Right ventricle myocardium inferior (tissue), 1 donor: Measurements from ENCODE around the gene ENGASE. TPM values are rescaled to one million over a fixed set of nuclear protein-coding genes. Genes with fewer than 3 reads are reported as not detected.
"Not testable (repeated sequence)": the region's sequence is repeated elsewhere in the genome, so short reads cannot be mapped to it uniquely, and the experiment has no call there.

Source experiments
- ATAC-seq: fragments of 200-7000 bp; cut with Tn5 transposase; one replicate; pipeline ENCODE4 v1.9.1; 2020; ENCODE audit warnings: mild to moderate bottlenecking, moderate library complexity
- DNase-seq: peaks from one replicate; pipeline ENCODE4 v3.0.0; 2021; ENCODE audit errors: missing footprints
- intact Hi-C: fragments of 100-400 bp; cut with DNase I; formaldehyde crosslinking; loops from one replicate; pipeline ENCODE4 v1.11.0; 2022
- long read RNA-seq: library from polyadenylated mRNA; unstranded; transcript quantifications from one replicate; pipeline ENCODE4 v2.0.0, GENCODE V29; 2021
- total RNA-seq: library from RNA; stranded (reverse); fragmentation: NEBNext Ultra II Directional; extraction: Animal tissue kit (Norgen Biotek cat#: 25700); gene quantifications from one replicate; pipeline ENCODE4 v1.2.1, GENCODE V29; 2021
- donor health status: DM: no; HTN: yes; CAD: no; lungs with severe emphysema.

The ENGASE gene, protein sequence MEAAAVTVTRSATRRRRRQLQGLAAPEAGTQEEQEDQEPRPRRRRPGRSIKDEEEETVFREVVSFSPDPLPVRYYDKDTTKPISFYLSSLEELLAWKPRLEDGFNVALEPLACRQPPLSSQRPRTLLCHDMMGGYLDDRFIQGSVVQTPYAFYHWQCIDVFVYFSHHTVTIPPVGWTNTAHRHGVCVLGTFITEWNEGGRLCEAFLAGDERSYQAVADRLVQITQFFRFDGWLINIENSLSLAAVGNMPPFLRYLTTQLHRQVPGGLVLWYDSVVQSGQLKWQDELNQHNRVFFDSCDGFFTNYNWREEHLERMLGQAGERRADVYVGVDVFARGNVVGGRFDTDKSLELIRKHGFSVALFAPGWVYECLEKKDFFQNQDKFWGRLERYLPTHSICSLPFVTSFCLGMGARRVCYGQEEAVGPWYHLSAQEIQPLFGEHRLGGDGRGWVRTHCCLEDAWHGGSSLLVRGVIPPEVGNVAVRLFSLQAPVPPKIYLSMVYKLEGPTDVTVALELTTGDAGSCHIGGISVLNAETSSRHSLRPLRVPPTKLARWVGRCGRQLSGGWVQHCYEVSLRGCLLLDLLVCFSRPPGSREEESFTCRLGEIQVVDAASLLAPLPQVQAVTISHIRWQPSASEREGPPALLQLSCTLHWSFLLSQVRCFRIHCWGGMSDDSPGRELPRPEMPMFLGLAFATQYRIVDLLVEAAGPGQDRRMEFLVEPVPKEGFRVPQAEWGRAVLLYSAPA
- total RNA-seq = 29.8 TPM
- long read RNA-seq, transcript ENGASE-205 (14 exons, 2,579 nt) = major isoform, 8 of 27 reads
- long read RNA-seq, partial matches to known transcripts = 2 of 27 reads
- long read RNA-seq, other reads (novel, unspliced or antisense) = 17 of 27 reads

DNA sequence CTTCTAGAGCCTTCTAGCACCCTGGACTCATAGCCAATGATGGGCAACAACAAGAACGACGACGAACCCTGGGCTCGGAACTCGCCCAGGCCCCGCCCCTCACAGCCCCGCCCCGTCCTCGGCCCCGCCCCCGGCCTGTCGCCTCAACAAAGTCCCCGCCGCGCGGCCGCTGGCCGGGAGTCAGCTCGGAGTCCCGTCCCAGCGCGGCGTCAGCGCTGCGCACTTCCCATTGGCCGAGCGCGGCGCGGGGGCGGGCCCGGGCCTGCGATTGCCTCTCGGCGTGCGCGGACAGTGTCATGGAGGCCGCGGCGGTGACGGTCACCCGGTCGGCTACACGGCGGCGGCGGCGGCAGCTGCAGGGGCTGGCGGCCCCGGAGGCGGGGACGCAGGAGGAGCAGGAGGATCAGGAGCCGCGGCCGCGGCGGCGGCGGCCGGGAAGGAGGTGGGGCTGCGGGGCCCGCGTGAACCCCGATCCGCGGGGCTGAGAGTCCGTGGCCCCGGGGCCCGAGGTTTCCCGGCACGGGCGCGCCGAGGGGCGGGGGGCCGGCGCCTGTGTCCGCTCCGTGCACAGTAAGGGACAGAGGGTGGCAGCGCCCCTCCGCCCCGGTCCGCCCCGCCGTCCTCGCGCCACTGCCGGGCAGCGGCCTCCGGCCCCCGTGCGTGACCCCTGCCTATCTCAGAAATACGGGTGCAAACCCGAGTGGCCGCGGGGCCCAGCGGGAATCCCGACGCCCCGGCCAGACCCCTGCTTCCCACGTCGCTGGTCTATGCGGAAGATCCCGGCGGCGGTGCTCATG, at the start of gene ENGASE:
Gene ENGASE (plus strand): TSS at position 176 of the 797 bp plus-strand sequence. CDS start 121 bp downstream, at position 297.
- ATAC-seq (peak; percentile 98), DNase-seq (peak; percentile 99)
- intact Hi-C loops = loop anchor here (2.0 kb wide), 1 partner anchor 54 kb away; no protein-coding TSS in a partner anchor

DNA sequence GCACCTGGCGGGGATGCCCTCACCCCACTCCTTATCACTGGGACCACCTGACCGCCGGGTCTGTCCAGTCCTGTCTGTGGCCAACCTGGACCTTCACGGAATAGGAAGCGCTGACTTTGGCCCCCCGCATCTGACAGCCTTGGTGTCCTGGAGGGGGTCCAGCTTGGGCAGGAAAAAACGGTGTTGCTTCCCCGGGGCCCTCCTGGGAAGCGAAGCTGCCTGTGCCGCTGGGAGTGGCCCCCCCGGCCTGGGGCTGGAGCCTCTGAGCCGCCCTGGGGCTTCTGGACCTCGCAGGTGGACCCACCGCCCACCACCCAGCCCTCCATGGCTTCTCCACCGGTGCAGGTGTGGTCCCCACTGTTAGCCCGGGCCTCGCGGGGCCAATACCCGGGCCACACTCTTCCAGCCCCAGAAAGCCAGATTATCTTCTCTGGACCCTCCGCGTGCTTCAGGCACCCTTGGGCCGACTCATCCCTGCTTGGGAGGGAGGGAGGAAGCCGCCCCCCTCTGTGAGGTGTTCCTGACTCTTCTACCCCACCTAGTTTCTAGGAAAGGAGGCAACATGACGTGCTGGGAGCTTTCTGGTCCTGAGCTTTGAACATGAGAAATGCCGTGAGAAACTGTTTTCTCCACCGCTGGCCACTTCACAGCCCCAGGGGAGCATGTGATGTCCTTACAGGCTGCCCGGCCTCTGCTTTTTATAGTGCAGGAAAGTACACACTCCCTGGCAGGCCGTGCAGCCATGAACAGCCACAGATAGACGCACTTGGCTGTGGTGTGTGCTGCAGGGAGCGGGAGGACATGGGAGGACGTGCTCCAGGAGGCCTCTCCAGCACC, 49.5 kb upstream of the ENGASE start:
- intact Hi-C loops = loop anchor here (5.0 kb wide), 1 partner anchor 367 kb away; no protein-coding TSS in a partner anchor
- DNase-seq (no peak), ATAC-seq (peak; percentile 53)

DNA sequence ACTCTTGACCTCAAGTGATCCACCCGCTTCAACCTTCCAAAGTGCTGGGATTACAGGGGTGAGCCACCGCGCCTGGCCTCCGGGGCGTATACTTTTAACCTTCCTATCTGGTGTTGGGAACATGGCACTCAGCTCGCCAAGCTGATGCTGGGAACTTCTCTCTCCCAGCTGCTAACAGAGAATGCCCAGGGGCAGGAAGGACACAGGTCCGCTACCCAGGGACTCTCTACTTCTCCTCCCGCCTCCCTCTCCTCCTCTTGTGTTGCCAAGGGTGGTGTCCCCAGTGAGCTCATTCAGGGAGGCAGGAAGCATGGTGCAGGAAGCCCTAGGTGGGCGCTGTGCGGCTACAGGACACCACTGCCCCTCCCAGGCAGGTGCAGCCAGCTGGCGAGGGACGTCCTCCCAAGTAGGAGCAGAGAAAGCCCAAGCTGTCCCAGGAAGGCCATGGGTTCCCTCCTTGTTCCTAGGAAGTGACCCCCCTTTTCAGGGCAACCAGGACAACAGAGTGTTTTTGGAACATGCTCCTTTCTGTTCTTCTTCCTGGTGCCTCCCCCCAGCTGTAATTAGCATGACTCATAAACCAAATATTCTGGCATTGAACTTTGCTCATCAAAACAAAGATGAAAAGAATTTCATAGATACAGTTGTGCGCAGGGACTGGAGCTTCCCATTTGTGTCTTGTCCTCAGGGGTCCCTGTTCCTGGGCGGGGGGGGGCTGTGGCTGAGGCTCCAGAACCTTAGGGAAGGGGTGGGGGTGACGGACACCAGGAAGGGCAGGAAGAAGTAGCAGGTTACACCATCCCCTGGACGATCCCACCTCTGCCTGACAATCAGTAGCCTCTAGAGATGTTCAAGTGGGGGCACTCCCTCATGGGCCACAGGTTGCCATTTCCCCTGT, 48.0 kb upstream of the ENGASE start:
- DNase-seq (no peak), ATAC-seq (peak; percentile 1)
- intact Hi-C loops = loop anchor here (2.0 kb wide), 1 partner anchor 40 kb away; no protein-coding TSS in a partner anchor

DNA sequence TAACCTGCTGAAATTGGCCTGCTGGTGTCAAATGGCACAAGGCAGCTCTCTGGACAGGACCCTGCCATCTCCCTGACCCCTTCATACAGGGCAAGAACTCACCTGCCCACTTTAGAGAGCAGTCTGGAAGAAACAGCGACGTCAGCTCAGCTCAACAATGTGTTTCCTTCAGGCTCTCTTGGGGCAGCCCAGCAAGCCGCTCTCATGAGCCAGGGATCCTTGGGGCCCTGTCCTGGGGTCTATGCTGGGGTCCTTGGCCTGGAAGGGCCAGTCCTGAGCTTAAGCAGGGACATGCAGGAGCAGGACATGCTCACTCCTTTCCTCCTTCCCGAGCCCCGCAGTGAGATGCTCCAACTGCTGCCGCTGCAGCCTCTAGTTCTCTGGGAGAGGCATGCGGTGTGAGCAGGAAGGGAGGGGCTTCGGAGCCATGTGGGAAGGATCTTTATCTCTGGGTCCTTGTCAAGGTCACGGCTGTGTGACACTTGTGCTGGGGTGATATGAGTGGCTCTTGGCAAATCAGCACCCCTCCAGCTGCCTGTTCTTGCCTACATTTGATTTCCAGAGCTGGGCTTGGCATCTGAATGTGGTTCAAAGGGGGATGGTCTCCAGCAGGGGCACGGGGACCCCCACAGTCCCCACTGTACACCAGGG, 47.2 kb upstream of the ENGASE start:
- ATAC-seq (no peak), DNase-seq (no peak)
- intact Hi-C loops = loop anchor here (2.0 kb wide), 1 partner anchor 41 kb away; no protein-coding TSS in a partner anchor

DNA sequence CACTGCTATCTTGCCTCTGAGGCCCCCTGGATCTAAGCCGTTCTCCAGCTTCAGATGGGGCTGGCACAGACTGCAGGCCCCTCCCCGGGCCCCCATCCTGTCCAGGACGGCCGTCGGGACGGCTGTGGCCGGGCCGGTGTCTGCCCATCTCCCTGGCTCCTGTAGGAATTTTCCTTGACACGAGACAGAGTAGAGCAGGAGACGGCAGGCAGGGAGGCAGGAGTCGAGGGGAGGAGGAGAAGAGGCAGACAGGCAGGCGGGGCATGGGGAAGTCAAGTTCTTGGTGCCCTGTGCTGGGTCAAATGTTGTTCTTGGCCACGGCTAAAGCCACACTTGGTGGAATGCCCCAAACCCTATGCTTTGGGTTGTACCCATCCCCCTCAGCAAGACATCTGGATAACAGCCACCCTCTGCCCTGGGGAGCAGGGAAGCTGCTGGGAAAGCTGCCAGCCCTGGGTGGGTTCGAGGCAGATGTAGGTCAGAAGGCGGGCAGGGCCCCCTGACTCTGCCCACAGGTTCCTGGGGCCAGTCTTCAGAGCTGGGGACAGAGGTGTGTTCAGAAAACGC, 46.6 kb upstream of the ENGASE start:
- ATAC-seq (no peak), DNase-seq (no peak)
- intact Hi-C loops = loop anchor here (2.0 kb wide), 1 partner anchor 41 kb away; no protein-coding TSS in a partner anchor

DNA sequence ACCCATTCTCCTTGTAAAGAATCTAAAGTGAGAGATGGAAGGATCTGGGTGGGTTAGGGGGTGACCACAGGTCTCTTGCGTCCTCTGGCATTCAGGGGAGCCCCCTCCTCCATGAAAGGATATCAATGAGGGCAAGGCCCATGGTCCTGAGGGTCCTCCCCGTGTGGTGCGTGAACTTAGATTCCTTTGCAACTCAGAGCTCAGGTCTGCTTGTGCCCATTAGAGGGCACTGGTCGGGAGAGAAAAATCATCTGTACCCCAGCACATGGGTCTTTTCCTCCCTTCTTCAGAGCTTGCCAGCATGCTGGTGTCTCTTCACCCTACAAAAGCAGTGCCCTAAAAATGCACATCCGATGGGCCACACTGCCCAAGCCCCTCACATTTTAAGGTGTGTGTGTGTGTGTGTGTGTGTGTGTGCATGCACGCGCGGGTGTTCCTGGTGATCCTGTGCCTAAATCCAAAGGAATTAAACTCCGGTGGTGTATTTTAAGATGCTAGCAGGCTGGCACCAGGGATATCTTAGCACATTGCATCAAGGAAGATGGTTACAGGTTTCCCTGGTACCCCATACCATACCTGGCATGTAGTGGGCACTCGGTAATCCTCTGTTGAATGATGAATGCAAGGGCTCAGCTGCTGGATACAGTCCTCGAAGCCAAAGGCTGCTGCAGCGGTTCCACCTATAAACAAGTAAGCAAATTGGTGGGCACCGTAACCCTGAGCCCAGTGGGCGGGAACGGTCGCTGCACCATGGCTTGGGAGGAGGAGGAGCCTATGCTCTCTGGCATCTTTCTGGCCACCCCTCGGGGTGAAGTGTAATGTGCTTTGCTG, 45.9 kb upstream of the ENGASE start:
- DNase-seq = no peak
- intact Hi-C loops = no loop called here
- no peak for ATAC-seq

DNA sequence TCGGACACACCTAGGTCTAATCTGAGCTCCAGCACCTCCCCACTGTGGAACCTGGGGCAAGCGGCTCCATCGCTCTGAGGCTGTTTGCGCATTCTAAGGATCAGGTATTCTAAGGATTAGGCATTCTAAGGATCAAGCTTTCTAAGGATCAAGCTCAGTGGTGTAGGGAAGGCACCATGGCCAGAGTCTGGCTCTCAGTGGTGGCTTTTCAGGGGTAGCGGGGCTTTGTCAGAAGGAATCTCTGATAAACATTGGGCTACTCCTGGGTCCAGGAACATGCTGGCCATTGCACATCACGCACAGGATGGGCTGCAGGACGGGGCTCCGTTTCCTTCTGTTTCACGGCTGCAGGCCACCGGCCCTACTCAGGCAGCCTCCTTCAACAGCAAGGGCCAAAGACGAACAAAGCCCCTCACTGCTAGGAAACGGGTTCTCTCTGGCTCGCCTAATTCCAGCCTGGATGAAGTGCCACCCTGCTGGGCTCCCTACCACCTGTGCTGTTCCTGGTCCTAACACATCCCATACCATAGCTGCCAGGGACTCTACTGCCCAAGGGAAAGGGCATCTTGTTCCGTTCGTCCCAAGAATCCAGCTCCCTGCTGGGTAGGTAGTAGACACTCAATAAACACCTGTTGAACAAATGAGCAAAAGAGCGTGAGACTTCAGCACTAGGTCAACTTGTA, 45.2 kb upstream of the ENGASE start:
- ATAC-seq = no peak
- no peak for DNase-seq
- intact Hi-C loops = no loop called here

DNA sequence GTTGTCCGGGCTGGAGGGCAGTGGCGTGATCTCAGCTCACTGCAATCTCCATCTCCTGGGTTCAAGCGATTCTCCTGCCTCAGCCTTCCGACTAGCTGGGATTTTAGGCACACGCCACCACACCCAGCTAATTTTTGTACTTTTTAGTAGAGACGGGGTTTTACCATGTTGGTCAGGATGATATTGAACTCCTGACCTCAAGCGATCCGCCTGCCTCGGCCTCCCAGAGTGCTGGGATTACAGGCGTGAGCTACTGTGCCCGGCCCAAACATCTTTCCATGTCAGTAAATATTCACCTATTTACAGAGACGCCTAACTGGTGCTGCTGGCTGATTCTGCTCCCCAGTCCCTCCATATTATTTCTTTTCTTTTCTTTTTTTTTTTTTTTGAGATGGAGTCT, 44.0 kb upstream of the ENGASE start:
- DNase-seq, intact Hi-C loops: not testable (repeated sequence)

DNA sequence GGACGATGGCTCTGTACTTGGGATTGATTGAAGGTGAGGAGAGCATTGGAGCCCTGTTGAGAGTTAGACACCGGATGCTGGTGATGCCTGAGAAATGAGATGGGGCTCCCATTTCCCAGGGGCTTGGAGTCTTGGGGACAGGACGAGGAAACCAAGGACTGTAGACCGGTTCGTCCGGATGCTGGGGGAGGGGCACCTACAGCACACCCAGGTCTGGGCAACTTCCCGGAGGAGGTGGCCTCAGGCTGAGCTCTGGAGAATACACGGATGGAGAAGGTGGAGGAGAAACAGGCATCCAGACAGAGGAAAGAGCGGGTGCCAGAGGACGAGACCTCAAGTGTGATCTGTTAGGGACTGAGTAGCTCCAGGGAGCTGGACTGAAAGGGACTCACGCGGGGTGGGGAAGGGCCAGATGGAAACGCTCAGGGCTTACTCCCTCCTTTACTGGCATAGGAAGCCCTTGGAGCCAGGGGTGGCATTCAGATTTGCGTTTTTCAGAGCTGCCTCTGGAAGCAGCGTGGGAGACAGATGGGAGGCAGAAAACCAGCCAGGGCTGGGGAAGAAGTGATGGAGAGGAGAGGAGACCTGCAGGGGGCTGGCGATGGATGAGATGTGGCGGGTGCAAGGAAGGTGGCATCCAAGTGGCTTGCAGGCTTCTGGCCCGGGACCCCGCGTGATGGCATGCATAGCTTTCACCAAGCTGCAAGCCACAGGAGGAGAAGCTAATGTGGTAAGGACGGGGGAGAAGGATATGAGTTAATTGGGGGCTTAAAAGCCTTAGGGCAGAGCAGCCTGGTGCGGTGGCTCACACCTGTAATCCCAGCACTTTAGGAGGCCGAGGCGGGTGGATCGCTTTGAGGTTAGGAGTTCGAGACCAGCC, 42.4 kb upstream of the ENGASE start:
- ATAC-seq (no peak), DNase-seq (no peak)
- intact Hi-C loops = no loop called here

More for the DNA sequence above, 44.0 kb upstream of the ENGASE start:
- ATAC-seq = not testable (repeated sequence)

DNA sequence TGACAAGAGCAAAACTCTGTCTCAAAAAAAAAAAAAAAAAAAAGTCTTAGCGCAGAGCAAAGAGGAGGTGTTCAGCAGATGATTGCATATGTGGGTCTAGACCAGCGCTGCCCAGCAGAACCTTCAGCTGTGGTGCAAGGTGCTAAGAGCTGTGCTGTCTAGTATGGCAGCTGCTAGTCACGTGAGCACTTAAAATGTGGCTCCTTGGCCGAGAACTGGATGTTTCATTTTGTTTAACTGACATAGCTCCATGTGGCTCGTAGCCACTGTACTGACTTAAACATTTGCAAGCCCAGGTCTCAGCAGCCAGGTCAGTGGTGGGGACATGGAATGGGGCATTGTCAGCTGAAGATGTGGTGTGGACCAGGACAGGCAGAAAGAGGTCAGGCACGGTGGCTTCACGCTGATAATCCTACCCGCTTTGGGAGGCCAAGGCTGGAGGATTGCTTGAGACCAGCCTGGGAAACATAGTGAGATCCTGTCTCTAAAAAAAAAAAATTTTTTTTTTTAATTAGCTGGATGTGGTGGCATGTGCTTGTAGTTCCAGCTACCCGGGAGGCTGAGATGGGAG, 41.5 kb upstream of the ENGASE start:
- intact Hi-C loops = no loop called here
- ATAC-seq (no peak), DNase-seq (no peak)

DNA sequence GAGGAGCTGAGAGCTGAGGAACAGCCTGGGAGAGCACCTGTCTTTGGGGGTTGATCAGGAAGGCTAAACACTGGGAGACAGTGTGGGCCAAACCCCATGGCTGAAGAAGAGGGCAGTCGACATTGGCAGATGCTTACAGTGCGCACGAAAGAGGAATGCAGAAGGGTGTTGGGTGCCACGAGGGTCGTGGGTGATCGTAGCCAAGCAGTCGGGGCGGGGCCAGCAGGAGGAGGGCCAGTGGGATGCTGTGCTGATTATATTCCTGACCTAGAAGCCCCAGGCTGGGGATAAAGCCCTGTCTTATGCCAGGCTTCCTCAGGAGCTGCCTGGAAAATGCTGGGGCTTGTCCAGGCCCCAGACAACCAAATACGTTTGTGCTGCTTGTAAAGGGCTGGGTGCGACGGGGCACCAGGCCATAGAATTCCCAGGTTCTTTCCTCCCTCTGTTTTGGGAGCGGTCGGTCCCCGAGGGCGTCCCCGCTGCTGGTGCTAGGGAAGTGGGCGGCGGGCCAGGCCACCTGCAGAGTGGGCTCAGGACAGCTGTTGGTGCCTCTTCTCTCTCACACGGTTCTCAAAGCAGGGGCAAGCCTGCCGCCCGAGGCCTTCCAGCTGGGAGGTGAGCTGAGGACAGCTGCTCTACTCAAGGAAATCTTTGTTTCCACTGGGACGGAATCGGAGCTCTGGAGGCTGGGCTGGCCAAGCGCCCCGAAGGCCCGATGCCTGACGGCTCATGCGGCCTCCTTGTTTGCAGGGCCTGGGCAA, 40.7 kb upstream of the ENGASE start:
- intact Hi-C loops = no loop called here
- peak; percentile 85 for DNase-seq
- ATAC-seq = peak; percentile 68

DNA sequence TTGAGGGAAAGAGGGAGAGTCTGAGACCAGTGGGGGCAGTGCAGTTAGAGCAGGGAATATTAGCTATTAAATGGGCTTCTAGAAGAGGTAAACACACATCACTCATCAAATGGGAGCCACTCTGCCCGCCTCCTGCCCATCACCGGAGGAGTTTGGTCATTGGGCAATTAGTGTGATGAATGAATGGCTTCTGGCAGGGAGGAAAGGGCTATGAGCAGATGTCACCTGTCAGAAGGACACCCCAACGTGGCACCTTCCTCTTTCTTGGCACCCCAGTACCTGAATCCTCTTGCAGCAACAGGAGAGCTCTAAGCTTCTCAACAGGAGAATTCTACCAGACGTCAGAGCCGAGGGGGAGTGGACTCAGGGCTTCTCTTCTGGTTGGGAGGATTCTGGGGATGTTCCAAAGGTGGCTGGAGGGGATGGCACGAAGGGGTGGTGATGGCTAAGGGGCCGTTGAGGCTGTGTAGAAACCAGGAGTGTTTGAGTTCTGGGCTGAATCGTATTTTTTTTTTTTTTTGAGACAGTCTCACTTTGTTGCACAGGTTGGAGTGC, 39.6 kb upstream of the ENGASE start:
- DNase-seq (no peak), ATAC-seq (no peak)
- intact Hi-C loops = no loop called here
